GM12865 (cell line): ENCODE data around the gene FGGY.

Experiments
- DNase-seq: peaks from one replicate; pipeline ENCODE4 v3.0.0; 2010; ENCODE audit warnings: low read depth
- H3K4me3 ChIP-seq: 2 replicates; pipeline ENCODE4 v1.5.1; 2011; ENCODE audit warnings: mild to moderate bottlenecking, low read depth, low read length, control low read depth
- CTCF ChIP-seq: IDR thresholded peaks from 2 replicates; pipeline ENCODE4 v1.5.1; 2011; ENCODE audit warnings: low read length, control low read depth, low read depth, inconsistent platforms; ENCODE audit not compliant: insufficient read depth; ENCODE audit errors: missing control alignments

Gene FGGY

GRCh38 chr1:59484096-59484495 lies 187.2 kb downstream of the FGGY start:
- DNase-seq: no peak
- no peak overlapping the region for H3K4me3 ChIP-seq
- no peak for TF ChIP-seq CTCF

- no peak overlapping the region for H3K4me3 ChIP-seq
- no peak for DNase-seq
- TF ChIP-seq CTCF: no peak
These were observed 188.3 kb downstream of the FGGY start for GRCh38 chr1:59485171-59485570.

DNA sequence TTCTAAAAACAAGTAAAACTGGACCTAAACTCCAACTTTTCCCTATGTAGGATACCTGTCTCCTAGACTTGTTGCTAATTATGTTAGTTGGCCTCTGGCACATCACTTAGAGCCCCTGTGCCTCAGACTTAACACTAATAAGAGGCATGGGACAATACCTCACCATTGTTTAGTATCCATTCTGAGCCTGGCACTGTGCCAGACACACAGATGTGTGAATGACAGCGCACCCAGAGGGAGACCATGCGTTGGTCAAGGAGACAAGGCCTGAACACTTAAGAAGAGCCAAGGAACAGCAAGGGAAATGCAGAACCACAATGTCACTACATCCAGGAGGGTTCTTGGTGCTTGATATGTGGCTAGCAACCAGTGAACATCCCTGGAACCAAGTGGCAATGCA lies 189.1 kb downstream of the FGGY start:
- H3K4me3 ChIP-seq: no peak overlapping the region
- DNase-seq: no peak
- TF ChIP-seq CTCF: no peak

GRCh38 chr1:59486615-59487014 lies 189.7 kb downstream of the FGGY start:
- H3K4me3 ChIP-seq: no peak overlapping the region
- no peak for TF ChIP-seq CTCF
- no peak for DNase-seq

- TF ChIP-seq CTCF: no peak
- no peak overlapping the region for H3K4me3 ChIP-seq
- DNase-seq: no peak
These were observed 190.6 kb downstream of the FGGY start for GRCh38 chr1:59487335-59488031.

DNA sequence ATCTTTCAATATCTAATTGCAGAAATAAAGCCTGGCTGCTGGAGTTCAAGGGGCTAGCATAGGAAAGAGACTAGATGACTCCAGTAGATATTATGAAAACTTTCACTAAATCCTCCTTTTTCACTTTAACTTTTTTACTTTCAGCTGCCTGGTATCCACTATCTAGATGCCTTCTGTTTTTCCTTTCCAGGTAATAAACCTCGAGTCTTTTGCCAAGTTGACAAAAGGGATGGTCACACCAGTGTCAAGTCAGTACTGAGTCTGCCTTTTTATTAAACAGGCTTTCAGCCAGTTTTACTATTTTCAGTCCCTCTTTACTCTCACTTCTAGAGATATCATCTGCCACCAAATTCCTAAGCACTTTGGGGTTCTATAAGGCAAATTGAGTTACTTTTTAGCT lies 195.6 kb downstream of the FGGY start:
- DNase-seq: no peak
- H3K4me3 ChIP-seq: no peak overlapping the region
- TF ChIP-seq CTCF: no peak
